ENCODE results near the gene CAPZA3.
"Not testable (repeated sequence)": the region's sequence is repeated elsewhere in the genome, so short reads cannot be mapped to it uniquely, and the experiment has no call there.

The CAPZA3 gene

DNA sequence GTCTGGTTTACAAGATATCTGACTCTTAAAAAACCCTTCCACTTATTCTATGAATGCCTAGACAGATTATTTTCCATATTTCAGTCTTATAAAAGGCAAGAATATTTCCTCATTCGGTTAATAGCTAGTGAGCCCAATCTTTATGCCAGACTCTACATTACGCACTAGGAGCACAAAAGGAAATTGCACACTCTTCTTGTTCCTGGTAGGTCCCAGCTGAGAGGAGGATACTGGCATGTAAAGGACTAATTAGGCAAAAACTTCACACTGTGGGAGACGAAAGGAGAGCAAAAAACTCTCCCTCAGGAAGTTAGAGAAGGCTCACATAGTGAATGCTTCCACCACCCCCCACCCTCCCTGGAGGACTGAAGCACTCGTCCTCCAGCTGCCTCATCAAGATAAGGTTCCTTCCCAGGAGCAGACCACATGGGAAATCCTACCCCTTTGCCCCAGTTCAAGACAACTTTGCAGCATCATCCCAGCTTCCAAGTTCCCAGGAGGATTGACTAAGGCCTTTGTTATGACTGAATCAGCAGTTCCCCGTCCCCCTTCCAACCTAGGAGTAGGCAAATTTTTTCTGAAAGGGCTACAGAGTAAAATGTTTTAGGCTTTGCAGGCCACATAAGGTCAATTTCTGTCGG is 14.5 kb downstream of the CAPZA3 start:
- TF ChIP-seq, protein P1, sequence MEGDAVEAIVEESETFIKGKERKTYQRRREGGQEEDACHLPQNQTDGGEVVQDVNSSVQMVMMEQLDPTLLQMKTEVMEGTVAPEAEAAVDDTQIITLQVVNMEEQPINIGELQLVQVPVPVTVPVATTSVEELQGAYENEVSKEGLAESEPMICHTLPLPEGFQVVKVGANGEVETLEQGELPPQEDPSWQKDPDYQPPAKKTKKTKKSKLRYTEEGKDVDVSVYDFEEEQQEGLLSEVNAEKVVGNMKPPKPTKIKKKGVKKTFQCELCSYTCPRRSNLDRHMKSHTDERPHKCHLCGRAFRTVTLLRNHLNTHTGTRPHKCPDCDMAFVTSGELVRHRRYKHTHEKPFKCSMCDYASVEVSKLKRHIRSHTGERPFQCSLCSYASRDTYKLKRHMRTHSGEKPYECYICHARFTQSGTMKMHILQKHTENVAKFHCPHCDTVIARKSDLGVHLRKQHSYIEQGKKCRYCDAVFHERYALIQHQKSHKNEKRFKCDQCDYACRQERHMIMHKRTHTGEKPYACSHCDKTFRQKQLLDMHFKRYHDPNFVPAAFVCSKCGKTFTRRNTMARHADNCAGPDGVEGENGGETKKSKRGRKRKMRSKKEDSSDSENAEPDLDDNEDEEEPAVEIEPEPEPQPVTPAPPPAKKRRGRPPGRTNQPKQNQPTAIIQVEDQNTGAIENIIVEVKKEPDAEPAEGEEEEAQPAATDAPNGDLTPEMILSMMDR (IDR thresholded peaks at IDR 0.05; ENCODE audit: low read depth, low read length): no peak
- DNase-seq (ENCODE audit: low read depth in 2 of 2): peak; percentile 94 to 96
- no peak overlapping the region for H3K4me3 ChIP-seq (replicated peaks in 1 of 2; ENCODE audit: low read depth in 2 of 2, low read length in 2 of 2)

DNA sequence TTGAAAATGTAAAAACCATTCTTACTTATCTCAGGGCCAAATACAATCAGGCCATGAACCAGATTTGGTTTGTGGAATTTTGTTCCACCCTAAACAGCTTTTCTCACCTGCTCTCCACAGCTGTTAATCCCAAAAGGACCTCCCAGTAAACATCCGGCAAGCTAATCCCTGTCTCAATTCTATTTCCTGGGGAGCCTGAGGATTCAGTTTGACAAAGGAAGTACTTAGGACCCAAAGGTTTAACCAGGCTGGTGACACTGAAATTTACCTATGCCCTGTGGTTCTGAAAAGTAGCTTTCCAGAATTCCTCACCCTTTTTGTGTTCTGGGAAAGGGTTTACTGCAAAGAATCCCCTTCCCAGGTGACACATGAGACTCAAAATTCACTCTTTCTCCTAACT is 15.0 kb downstream of the CAPZA3 start:
- H3K4me3 ChIP-seq (replicated peaks in 1 of 2; ENCODE audit: low read depth in 2 of 2, low read length in 2 of 2): no peak overlapping the region
- no peak for DNase-seq (ENCODE audit: low read depth in 2 of 2)
- TF ChIP-seq, protein P1 (IDR thresholded peaks at IDR 0.05; ENCODE audit: low read depth, low read length): no peak

DNA sequence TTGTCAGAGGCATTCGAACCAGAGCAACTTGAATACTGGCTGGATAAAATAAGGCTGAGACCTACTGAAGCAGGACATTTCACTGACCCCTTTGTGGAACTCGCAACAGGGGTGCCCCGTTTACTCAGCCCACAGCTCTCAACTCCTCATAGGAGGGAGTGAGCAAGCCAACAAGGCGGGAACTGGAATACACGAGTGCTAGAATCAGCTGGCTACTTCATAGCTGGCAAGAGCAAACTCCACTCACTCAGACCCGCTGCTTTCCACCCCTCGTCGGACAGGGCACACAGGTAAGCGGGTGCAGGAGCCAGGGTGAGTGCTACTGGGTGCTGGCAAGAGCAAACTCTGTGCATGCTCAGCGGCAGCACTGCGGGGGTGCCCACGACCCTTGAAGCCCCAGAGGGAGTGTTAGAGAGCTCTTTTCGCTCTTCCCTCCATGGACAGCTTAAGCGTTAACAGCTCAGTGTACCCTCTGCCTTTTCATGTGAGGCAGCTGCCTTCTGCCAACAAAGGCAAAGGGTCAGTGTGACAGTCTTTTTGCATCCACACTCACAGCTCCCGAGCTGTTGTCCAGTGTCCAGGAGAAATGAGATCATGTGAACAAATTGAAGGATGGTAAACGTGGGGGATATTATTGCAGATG is 15.7 kb downstream of the CAPZA3 start:
- TF ChIP-seq, protein P1 (IDR thresholded peaks at IDR 0.05; ENCODE audit: low read depth, low read length): no peak
- DNase-seq (ENCODE audit: low read depth in 2 of 2): peak in 1 of 2 donors; percentile 15
- no peak overlapping the region for H3K4me3 ChIP-seq (replicated peaks in 1 of 2; ENCODE audit: low read depth in 2 of 2, low read length in 2 of 2)

DNA sequence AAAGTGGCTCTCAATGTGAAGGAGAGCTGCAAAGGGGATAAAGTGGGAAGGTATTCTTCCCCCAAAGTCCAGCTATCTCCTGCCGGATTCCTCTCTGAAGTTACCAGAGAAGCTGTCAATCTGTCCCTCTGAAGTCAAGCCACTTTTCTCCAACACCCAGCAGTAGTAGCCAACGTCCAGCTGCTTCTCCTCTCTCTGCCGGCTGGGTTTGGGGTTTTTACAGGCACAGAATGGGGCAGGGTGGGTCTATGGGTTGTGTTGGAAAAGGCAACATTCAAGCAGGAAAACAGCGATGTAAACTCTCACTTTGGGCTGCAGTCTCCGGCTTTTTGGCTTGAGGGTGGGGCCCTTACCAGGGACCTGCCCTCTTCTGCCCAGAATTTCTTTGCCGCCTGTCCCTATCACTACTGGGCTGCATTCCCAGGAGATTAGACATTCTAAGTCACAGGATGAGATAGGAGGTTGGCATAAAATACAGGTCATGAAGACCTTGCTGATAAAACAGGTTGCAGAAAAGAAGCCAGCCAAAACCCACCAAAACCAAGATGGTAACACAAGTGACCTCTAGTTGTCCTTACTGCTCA is 16.3 kb downstream of the CAPZA3 start:
- TF ChIP-seq, protein P1 (IDR thresholded peaks at IDR 0.05; ENCODE audit: low read depth, low read length): no peak
- DNase-seq (ENCODE audit: low read depth in 2 of 2): no peak
- H3K4me3 ChIP-seq (replicated peaks in 1 of 2; ENCODE audit: low read depth in 2 of 2, low read length in 2 of 2): no peak overlapping the region

DNA sequence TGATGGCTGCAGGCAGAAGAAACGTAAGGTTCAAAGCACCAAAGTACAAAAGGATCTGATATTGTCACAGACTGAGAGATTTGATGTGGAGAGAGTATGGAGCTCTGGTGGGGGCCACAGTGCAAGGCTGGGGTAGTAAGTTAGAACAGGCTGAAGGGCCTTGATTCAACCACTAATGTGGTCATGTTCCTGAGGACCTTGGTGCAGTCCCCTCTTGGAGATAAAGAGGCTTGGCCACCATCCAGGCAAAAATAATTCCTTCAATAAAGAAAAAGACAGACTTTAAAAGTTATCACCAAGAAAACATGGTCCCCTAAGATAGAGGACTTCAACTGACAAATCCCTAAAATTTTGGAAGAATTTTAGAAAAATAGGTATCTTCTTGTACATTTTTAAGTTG is 17.4 kb downstream of the CAPZA3 start:
- no peak overlapping the region for H3K4me3 ChIP-seq (replicated peaks in 1 of 2; ENCODE audit: low read depth in 2 of 2, low read length in 2 of 2)
- no peak for DNase-seq (ENCODE audit: low read depth in 2 of 2)
- TF ChIP-seq, protein P1 (IDR thresholded peaks at IDR 0.05; ENCODE audit: low read depth, low read length): no peak

DNA sequence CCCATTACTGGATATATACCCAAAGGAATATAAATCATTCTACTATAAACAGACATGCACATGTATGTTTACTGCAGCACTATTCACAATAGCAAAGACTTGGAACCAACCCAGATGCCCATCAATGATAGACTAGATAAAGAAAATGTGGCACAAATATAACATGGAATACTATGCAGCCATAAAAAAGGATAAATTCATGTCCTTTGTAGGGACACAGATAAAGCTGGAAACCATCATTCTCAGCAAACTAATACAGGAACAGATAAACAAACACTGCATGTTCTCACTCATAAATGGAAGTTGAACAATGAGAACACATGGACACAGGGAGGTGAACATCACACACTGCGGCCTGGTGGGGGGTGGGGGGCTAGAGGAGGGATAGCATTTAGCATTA is 28.6 kb downstream of the CAPZA3 start:
- not testable (repeated sequence) for DNase-seq (ENCODE audit: low read depth in 2 of 2); H3K4me3 ChIP-seq (replicated peaks in 1 of 2; ENCODE audit: low read depth in 2 of 2, low read length in 2 of 2)

DNA sequence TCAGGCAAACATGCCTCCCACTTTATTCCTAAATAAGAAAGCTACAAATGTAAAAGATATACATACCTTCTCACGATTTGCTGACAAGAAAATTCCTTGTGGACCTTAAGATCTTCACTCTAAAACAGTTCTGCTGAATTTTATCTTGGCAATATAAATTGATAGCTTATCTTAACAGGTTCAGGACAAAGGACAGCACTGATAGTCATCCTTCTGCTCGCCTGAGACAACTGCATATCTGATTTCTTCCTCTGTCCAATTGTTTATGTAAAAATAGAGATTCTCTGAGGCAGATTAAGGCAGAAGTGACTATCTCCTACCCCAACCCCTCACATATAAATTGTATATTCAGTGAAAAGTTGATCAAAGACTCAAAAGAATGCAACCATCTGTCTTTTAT is 44.9 kb downstream of the CAPZA3 start:
- H3K4me3 ChIP-seq (replicated peaks in 1 of 2; ENCODE audit: low read depth in 2 of 2, low read length in 2 of 2): no peak overlapping the region
- TF ChIP-seq, protein P1 (IDR thresholded peaks at IDR 0.05; ENCODE audit: low read depth, low read length): no peak
- no peak for DNase-seq (ENCODE audit: low read depth in 2 of 2)

DNA sequence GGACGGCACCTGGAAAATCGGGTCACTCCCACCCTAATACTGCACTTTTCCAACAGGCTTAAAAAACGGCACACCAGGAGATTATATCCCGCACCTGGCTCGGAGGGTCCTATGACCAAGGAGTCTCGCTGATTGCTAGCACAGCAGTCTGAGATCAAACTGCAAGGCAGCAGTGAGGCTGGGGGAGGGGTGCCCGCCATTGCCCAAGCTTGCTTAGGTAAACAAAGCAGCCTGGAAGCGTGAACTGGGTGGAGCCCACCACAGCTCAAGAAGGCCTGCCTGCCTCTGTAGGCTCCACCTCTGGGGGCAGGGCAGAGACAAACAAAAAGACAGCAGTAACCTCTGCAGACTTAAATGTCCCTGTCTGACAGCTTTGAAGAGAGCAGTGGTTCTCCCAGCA is 47.5 kb downstream of the CAPZA3 start:
- DNase-seq (ENCODE audit: low read depth in 2 of 2); H3K4me3 ChIP-seq (replicated peaks in 1 of 2; ENCODE audit: low read depth in 2 of 2, low read length in 2 of 2): not testable (repeated sequence)
